ENCODE measurements around the gene TP73. TPM values are rescaled to one million over a fixed set of nuclear protein-coding genes. Genes with fewer than 3 reads are reported as not detected.

Gene TP73
- total RNA-seq, 1 experiment from 2014 or later: 10.0 TPM

- POLR2A ChIA-PET (ENCODE audit: low non-redundant PET): no interaction called here
These were observed 38.2 kb downstream of the TP73 start for GRCh38 chr1:3690282-3691065.

GRCh38 chr1:3691421-3692204, 39.3 kb downstream of the TP73 start:
- no TSS peak for BruUV-seq (replicated peaks)
- Histone ChIP-seq H3K4me1 (ENCODE audit: insufficient read depth, low read length, poor library complexity, severe bottlenecking) (peaks cover 8% of the 10 kb centered on the region), H3K27ac (ENCODE audit: low read depth, low read length, poor library complexity, severe bottlenecking) (no peak overlapping the region), H3K9me3 (ENCODE audit: low read depth, low read length, poor library complexity, severe bottlenecking) (no peaks in the 10 kb centered on the region), H3K27me3 (replicated peaks; ENCODE audit: insufficient read depth, low read depth, low read length, poor library complexity) (no peaks in the 10 kb centered on the region), H3K4me3 (ENCODE audit: low read depth, low read length, poor library complexity, severe bottlenecking) (no peak overlapping the region), H3K36me3 (ENCODE audit: insufficient read depth, low read length, poor library complexity, severe bottlenecking) (no peaks in the 10 kb centered on the region)
- ChIA-PET CTCF (no interaction called here), POLR2A (ENCODE audit: low non-redundant PET) (no interaction called here)
- DNase-seq (ENCODE audit: low spot score): no peak
- no peak for TF ChIP-seq CTCF (conservative IDR thresholded peaks at IDR 0.05; ENCODE audit: low read depth, low read length)
- no peak for TF ChIP-seq EZH2 (IDR thresholded peaks at IDR 0.05; ENCODE audit: borderline replicate concordance, low read depth, low read length, poor library complexity, severe bottlenecking)
- intact Hi-C loops (cut with micrococcal nuclease; ENCODE audit: unreplicated experiment): no loop called here

More at GRCh38 chr1:3690282-3691065, 38.2 kb downstream of the TP73 start:
- peak; percentile 39 for DNase-seq (ENCODE audit: low spot score)
- Histone ChIP-seq H3K36me3 (ENCODE audit: insufficient read depth, low read length, poor library complexity, severe bottlenecking) (no peaks in the 10 kb centered on the region), H3K4me1 (ENCODE audit: insufficient read depth, low read length, poor library complexity, severe bottlenecking) (peaks cover 8% of the 10 kb centered on the region), H3K9me3 (ENCODE audit: low read depth, low read length, poor library complexity, severe bottlenecking) (no peaks in the 10 kb centered on the region), H3K4me3 (ENCODE audit: low read depth, low read length, poor library complexity, severe bottlenecking) (no peak overlapping the region), H3K27ac (ENCODE audit: low read depth, low read length, poor library complexity, severe bottlenecking) (no peak overlapping the region), H3K27me3 (replicated peaks; ENCODE audit: insufficient read depth, low read depth, low read length, poor library complexity) (no peaks in the 10 kb centered on the region)
- BruUV-seq (replicated peaks): no TSS peak
- no peak for TF ChIP-seq CTCF (conservative IDR thresholded peaks at IDR 0.05; ENCODE audit: low read depth, low read length)
- no peak for TF ChIP-seq EZH2 (IDR thresholded peaks at IDR 0.05; ENCODE audit: borderline replicate concordance, low read depth, low read length, poor library complexity, severe bottlenecking)
- intact Hi-C loops (cut with micrococcal nuclease; ENCODE audit: unreplicated experiment): no loop called here
- CTCF ChIA-PET: no interaction called here

GRCh38 chr1:3692598-3692997, 40.3 kb downstream of the TP73 start:
- H3K36me3 ChIP-seq (ENCODE audit: insufficient read depth, low read length, poor library complexity, severe bottlenecking): no peaks in the 10 kb centered on the region
- TF ChIP-seq EZH2 (IDR thresholded peaks at IDR 0.05; ENCODE audit: borderline replicate concordance, low read depth, low read length, poor library complexity, severe bottlenecking): no peak
- no peak for TF ChIP-seq CTCF (conservative IDR thresholded peaks at IDR 0.05; ENCODE audit: low read depth, low read length)
- no peaks in the 10 kb centered on the region for H3K9me3 ChIP-seq (ENCODE audit: low read depth, low read length, poor library complexity, severe bottlenecking)
- H3K27ac ChIP-seq (ENCODE audit: low read depth, low read length, poor library complexity, severe bottlenecking): no peak overlapping the region
- CTCF ChIA-PET: no interaction called here
- intact Hi-C loops (cut with micrococcal nuclease; ENCODE audit: unreplicated experiment): no loop called here
- H3K4me1 ChIP-seq (ENCODE audit: insufficient read depth, low read length, poor library complexity, severe bottlenecking): peaks cover 8% of the 10 kb centered on the region
- DNase-seq (ENCODE audit: low spot score): no peak
- BruUV-seq (replicated peaks): no TSS peak
- POLR2A ChIA-PET (ENCODE audit: low non-redundant PET): no interaction called here
- no peak overlapping the region for H3K4me3 ChIP-seq (ENCODE audit: low read depth, low read length, poor library complexity, severe bottlenecking)
- no peaks in the 10 kb centered on the region for H3K27me3 ChIP-seq (replicated peaks; ENCODE audit: insufficient read depth, low read depth, low read length, poor library complexity)

Measured in A673 (cell line).